ENCODE results near the gene ARL8B.

- TF ChIP-seq CTCF (IDR thresholded peaks at IDR 0.05; ENCODE audit: low read depth, low read length, missing input control), result no peak
- TF ChIP-seq MAX (IDR thresholded peaks at IDR 0.05), result no peak
- TF ChIP-seq TAF1 (conservative IDR thresholded peaks at IDR 0.05), result no peak
- TF ChIP-seq ZBTB33 (IDR thresholded peaks at IDR 0.05), result no peak
- TF ChIP-seq NR2F2 (IDR thresholded peaks at IDR 0.05), result no peak
- no peak for TF ChIP-seq SP1 (IDR thresholded peaks at IDR 0.05)
- no peak for TF ChIP-seq JUND (IDR thresholded peaks at IDR 0.05)
- TF ChIP-seq, protein P1, sequence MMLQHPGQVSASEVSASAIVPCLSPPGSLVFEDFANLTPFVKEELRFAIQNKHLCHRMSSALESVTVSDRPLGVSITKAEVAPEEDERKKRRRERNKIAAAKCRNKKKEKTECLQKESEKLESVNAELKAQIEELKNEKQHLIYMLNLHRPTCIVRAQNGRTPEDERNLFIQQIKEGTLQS (IDR thresholded peaks at IDR 0.05), result no peak
Measured at GRCh38 chr3:5082789-5083115, 39.3 kb upstream of the ARL8B start.

Measured in liver (tissue), 3 donors.